Progenitor cell of endocrine pancreas (in vitro differentiated cells): ENCODE results near the gene FDXACB1. TPM values are rescaled to one million over a fixed set of nuclear protein-coding genes. Genes with fewer than 3 reads are reported as not detected.
A peak's percentile ranks its signal among the peaks of the same experiment; 100 is the strongest.

Source experiments
- DNase-seq: peaks from one replicate; pipeline ENCODE4 v3.0.0; 2021; ENCODE audit warnings: low spot score; ENCODE audit not compliant: unreplicated experiment
- H3K27ac Mint-ChIP-seq: 2 replicates; pipeline ENCODE4 v1.8.0; 2021; ENCODE audit warnings: mild to moderate bottlenecking, moderate library complexity, mixed read lengths
- H3K27me3 Mint-ChIP-seq: 2 replicates; pipeline ENCODE4 v1.8.0; 2021; ENCODE audit warnings: mixed read lengths
- H3K36me3 Mint-ChIP-seq: 2 replicates; pipeline ENCODE4 v1.8.0; 2022; ENCODE audit warnings: mixed read lengths; ENCODE audit not compliant: insufficient read depth
- H3K4me1 Mint-ChIP-seq: 2 replicates; pipeline ENCODE4 v1.8.0; 2021; ENCODE audit warnings: low read depth, mixed read lengths
- H3K4me3 Mint-ChIP-seq: 2 replicates; pipeline ENCODE4 v1.8.0; 2021; ENCODE audit warnings: low read depth, mild to moderate bottlenecking, moderate library complexity, mixed read lengths
- H3K9me3 Mint-ChIP-seq: 2 replicates; pipeline ENCODE4 v1.8.0; 2021; ENCODE audit warnings: low read depth, mixed read lengths
- CTCF ChIP-seq: fragments of 200-600 bp; sonication (generic); IDR thresholded peaks from one replicate; pipeline ENCODE4 v1.5.0; 2021; ENCODE audit warnings: antibody characterized with exemption, mild to moderate bottlenecking; ENCODE audit not compliant: unreplicated experiment
- total RNA-seq: library from RNA; stranded (reverse); gene quantifications from 2 replicates; pipeline ENCODE4 v1.2.1, GENCODE V29; 2021

FDXACB1 gene
- total RNA-seq, 1 donor from 2014 or later = 3.0 TPM

GRCh38 chr11:111917312-111917711 is 38.3 kb upstream of the FDXACB1 start:
- H3K27me3 Mint-ChIP-seq = no peaks in the 10 kb centered on the region
- H3K4me3 Mint-ChIP-seq = no peak overlapping the region
- peak overlapping the region; percentile 75 for H3K27ac Mint-ChIP-seq
- no peaks in the 10 kb centered on the region for H3K9me3 Mint-ChIP-seq
- no peak for TF ChIP-seq CTCF
- H3K36me3 Mint-ChIP-seq = no peaks in the 10 kb centered on the region
- DNase-seq = no peak
- H3K4me1 Mint-ChIP-seq = peaks cover 31% of the 10 kb centered on the region

GRCh38 chr11:111916768-111917167 is 37.8 kb upstream of the FDXACB1 start:
- H3K4me3 Mint-ChIP-seq = no peak overlapping the region
- peak overlapping the region; percentile 75 for H3K27ac Mint-ChIP-seq
- H3K9me3 Mint-ChIP-seq = no peaks in the 10 kb centered on the region
- DNase-seq = no peak
- no peaks in the 10 kb centered on the region for H3K36me3 Mint-ChIP-seq
- no peaks in the 10 kb centered on the region for H3K27me3 Mint-ChIP-seq
- H3K4me1 Mint-ChIP-seq = peaks cover 29% of the 10 kb centered on the region
- no peak for TF ChIP-seq CTCF

DNA sequence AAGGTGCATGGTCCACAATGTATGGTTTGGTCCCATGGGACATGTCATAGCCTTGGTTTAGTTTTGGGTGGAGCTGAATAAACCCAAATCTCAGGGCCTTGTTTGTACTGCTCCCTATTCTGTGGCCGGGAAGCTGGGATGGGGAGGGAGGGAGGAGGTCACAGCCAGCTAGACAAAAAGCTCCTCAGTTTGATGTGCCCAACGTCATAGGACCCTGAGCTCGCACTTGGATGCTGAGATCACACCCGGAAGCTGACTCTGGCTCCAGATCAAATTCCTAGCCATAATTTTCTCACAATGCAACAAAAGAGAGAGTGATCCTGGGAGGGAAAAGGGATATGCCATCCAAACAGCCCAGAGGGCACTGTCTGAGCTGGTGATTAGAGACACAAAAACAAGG is 35.0 kb upstream of the FDXACB1 start:
- Mint-ChIP-seq H3K27ac (no peak overlapping the region), H3K4me1 (peaks cover 35% of the 10 kb centered on the region), H3K4me3 (no peak overlapping the region), H3K27me3 (peaks cover 5% of the 10 kb centered on the region), H3K9me3 (no peaks in the 10 kb centered on the region), H3K36me3 (no peaks in the 10 kb centered on the region)
- TF ChIP-seq CTCF = no peak
- DNase-seq = no peak

DNA sequence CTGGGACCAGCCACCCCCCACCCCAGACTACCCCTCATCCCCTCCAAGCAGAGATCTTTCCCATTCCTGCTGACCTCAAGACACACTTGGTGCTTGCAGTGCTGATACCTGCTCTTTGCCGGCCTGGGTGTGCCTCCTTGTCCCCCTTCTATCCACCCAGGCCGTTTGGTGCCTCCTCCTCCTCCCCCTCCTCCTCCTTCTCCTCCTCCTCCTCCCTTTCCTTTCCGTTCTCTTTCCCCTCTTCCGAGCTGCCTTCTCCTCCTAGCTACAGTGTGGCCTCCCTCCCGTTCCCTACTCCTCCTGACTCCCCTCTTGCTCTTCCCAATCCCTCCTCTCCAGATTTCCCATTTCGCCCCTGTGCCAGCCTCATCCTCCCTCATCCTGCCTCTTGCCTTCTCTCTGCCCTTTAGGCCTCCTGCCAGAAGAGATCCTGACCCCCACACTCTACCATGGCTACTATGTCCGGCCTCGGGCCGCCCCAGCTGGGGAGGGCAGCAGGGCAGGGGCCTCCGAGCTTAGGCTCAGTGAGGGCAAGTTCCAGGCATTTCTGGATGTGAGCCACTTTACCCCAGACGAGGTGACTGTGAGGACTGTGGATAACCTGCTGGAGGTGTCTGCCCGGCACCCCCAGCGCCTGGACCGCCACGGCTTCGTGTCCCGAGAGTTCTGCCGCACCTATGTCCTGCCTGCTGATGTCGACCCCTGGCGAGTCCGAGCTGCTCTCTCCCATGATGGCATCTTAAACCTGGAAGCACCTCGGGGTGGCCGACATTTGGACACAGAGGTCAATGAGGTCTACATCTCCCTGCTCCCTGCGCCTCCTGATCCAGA is 34.3 kb upstream of the FDXACB1 start:
- peaks cover 29% of the 10 kb centered on the region for H3K4me1 Mint-ChIP-seq
- H3K9me3 Mint-ChIP-seq = no peaks in the 10 kb centered on the region

GRCh38 chr11:111912535-111912934 is 33.6 kb upstream of the FDXACB1 start, which contains the start of gene HSPB2:
Gene HSPB2, plus strand, starts transcription at chr11:111912734. Its CDS starts 96 bp downstream, at chr11:111912830.
- peaks cover 5% of the 10 kb centered on the region for H3K27me3 Mint-ChIP-seq
- DNase-seq = no peak
- H3K36me3 Mint-ChIP-seq = no peaks in the 10 kb centered on the region
- peaks cover 23% of the 10 kb centered on the region for H3K4me1 Mint-ChIP-seq
- no peak within 1 kb of the TSS for H3K27ac Mint-ChIP-seq
- no peak for TF ChIP-seq CTCF
- no peak within 1 kb of the TSS for H3K4me3 Mint-ChIP-seq
- H3K9me3 Mint-ChIP-seq = no peaks in the 10 kb centered on the region

More for the DNA sequence above, 34.3 kb upstream of the FDXACB1 start:
- Mint-ChIP-seq H3K27ac (no peak overlapping the region), H3K36me3 (no peaks in the 10 kb centered on the region), H3K27me3 (peaks cover 5% of the 10 kb centered on the region), H3K4me3 (no peak overlapping the region)
- no peak for DNase-seq
- TF ChIP-seq CTCF = no peak
